Renal cortex interstitium (tissue), 11 donors: Measurements from ENCODE around the gene CPS1. TPM values are rescaled to one million over a fixed set of nuclear protein-coding genes. Genes with fewer than 3 reads are reported as not detected.

ENCODE experiments used
- DNase-seq, 11 donors: peaks; one replicate each; pipeline ENCODE4 v3.0.0-alpha.2; 2013; ENCODE audit warnings: low read depth in 9 of 11, low spot score in 4 of 11; ENCODE audit errors: extremely low read depth in 1 of 11
- polyA plus RNA-seq, 3 donors: library from polyadenylated mRNA; unstranded; fragments of 120-200 nt; gene quantifications; one replicate each; pipeline ENCODE4 v1.2.1, GENCODE V29; 2013; ENCODE audit not compliant: insufficient read length in 3 of 3

CPS1 gene
- polyA plus RNA-seq, 3 donors = 2.4 to 5.4 (median 3.8) TPM

DNA sequence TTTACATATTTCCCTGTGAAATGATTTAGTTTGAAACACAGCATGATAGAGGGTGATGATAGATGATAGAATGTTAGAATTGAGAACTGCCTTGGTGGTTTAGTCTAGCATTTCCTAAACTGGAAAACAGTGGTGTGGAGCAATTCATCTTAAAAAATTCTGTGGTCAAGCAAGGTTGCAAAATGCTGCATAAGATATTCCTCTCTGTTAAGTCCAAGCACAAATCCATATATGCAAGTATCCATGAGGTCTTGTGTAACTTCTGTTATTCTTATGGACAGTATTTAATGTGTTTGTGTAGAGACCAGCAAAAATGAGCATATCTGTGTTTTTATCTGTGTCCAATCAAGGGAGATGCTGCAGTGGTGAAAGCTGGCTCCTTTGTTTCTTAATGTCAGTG lies 30.0 kb downstream of the CPS1 start:
- no peak for DNase-seq

DNA sequence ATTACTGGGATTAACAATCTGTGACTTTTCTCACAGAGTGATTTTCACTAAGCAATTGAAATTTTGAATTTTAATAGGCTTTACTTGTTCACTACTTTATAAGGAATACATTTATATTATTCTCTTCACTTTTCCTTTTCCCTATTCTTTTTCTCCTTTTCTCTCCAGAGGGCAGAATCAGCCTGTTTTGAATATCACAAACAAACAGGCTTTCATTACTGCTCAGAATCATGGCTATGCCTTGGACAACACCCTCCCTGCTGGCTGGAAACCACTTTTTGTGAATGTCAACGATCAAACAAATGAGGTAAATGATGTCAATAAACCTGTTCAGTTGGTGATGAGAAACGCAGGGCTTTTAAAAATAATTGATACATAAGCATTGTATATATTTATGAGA lies 35.3 kb downstream of the CPS1 start:
- no peak for DNase-seq

DNA sequence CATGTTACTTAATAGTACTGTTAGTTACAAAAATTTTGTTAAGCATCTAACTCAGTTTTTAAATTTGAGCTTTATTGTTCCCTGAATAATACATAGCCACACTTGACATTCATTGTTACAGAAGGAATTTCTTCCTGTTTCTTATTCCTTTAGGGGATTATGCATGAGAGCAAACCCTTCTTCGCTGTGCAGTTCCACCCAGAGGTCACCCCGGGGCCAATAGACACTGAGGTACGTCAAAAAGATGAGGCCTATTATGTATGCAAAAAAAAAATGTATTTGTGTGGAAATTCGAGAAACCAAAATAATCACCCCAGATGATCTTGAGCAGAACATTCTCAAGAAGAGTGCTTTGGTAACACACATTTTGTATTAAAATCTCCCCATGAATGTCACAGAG lies 36.3 kb downstream of the CPS1 start:
- no peak for DNase-seq

DNA sequence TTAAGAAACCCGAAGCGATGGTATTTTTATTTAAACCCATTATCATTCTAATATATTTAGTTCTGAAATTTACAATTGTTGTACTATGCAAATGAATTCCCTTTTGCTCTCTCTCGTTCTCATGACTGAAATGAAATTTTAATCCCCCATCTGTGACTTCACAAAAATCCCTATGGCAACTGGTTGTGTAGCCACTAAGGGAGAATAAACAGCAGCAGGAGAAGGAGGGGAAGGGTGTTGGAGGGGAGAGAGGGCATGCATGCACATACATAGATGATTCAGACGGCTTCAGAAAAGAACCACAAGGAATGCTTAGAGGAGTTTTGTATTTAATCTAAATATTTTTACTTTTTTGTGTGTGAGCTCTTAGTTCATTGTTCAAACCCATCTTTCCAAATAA lies 36.8 kb downstream of the CPS1 start:
- DNase-seq = no peak

DNA sequence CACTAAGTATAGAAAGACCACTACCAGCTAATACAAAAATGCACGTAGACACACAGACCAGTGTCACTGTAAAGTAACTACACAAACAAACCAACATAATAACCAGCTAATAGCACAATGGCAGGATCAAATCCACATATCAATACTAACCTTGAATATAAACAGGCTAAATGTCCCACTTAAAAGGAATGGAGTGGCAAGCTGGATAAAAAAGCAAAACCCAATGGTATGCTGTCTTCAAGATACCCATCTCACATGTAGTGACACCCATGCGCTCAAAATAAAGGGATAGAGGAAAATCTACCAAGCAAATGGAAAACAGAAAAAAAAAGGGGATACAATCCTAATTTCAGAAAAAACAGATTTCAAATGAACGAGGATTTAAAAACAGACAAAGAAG lies 41.8 kb downstream of the CPS1 start:
- no peak for DNase-seq

DNA sequence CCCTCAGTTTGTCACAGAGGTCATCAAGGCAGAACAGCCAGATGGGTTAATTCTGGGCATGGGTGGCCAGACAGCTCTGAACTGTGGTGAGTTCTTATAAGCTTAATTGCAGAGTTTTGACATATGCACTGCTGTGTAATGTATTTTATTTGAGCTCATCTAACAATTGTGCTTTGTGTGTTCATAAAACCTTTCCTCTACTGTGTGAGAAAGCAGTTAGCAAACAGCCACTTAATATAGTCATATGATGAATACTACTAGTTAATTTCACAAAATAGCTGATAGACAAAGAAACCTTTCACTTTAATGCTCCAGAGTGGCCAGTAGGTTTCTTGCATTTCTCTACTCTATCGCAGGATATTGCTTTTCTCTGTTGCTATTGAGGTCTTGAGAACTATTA lies 43.1 kb downstream of the CPS1 start:
- DNase-seq = no peak

DNA sequence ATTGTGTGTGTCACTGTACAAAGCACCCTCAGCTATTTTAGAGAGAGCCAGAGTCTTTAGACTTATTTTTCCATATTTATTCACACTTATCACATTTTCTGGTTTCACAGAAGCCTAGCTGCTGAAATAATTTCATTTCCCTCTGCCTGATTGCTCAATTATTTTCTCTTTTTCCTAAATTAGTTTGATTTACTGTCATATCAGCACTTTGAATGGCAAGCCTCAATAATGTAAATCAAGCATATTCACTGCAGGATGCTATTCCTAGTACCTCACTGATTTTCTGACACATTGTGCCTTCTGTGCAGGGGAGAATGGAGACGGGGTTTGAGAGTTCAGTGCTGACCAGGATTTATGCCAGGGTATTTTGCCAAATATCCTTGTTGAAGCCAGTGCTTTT lies 48.3 kb downstream of the CPS1 start:
- DNase-seq = no peak

DNA sequence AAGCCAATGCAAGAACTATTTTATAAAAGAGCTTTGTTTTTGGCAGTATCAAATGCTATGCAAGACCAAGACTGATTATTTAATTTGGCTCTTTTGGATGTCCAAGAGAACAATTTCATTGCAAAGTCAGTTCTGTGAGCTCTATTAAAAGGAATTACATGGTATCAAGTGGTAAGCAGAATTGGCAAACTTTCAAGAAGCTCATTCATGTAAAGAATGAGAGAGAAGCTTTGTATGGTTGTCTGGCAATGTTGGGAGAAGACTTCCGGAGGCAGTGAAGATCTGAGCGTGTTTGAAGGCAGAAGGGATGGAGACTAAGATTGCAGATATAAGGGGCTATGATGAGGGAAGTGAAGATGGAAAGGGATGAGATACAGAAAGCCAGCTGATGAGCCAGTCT lies 49.6 kb downstream of the CPS1 start:
- DNase-seq = no peak

DNA sequence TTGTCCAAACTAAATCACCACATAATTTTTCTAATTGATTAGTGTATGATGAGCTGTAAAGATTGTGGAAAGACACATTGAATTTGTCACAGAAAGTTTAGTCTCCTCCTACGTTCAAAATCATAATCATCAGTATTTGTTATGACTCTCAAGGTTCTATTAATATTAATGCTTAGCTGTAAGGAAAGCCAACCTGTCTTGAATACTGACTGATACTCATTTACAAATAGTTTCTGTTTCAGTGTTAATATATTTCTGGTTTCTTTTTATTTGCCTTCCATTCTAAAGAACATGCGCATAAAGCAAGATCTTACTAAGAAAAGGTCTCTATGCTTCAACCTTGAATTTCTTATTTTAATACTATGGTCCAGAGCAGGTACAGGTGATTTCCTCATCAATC lies 55.1 kb downstream of the CPS1 start:
- no peak for DNase-seq

DNA sequence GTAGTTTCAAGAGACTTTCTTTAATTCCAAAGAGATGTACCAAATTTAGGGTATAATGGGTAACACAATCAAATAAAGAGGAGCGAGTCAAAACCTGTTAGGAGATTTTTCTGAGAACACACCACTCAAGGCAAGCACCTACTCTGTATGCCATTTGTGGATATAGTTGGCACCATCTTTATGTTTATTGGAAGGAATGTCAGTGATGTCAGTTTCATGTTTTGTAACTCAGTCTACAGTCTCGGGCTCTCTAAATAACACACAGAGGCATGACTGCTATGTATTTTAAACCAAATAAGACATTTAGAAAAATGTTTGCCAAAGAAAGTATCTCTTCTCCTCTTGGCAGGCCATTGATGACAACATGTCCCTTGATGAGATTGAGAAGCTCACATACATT lies 59.7 kb downstream of the CPS1 start:
- DNase-seq = no peak

DNA sequence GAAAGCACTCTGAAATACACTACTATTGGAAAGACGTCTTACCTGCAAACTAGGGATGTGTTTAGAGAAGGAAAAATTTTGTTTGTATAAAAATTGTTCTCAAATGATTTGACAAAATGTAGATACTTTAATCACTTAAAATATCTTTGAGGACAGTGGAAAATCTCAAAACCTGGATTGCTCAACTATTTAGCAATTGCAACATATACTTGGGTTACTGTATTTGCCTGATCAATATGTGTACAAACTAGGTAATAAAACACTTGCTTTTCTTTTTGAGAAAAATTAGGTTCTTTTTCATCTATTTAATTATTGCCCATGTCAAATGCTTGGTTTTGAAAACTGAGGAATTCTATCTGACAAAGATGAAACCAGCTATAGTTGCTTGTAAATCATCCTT lies 60.9 kb downstream of the CPS1 start:
- DNase-seq = no peak

DNA sequence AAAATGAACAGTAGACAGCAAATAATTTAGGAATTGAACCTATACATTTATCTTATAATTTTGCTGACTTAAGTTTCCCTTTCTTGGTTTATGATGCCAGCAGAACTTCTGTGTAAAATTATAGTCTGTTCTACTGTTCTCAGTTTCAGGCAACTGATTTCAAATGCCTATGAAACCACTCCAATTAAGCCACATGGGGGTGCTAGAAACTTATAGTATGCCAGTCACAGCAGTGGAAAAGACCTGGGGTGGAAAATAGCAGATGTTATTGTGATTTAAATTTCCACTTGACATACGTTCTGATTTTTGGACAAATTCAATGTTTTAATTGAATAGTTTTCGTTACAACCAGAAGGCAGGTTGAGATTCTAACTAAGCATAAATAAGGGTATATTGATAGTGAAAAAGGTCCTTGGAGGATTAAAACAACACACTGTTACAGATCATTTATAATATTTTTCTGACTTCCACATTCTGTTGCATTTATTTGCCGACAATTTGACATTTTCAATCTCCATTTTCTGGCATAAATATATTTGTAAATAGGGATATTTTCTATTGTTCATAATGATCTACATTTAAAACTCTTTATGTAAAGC lies 61.4 kb downstream of the CPS1 start:
- DNase-seq = peak in 7 of 11 donors; percentile 13 to 62 (median 29)

DNA sequence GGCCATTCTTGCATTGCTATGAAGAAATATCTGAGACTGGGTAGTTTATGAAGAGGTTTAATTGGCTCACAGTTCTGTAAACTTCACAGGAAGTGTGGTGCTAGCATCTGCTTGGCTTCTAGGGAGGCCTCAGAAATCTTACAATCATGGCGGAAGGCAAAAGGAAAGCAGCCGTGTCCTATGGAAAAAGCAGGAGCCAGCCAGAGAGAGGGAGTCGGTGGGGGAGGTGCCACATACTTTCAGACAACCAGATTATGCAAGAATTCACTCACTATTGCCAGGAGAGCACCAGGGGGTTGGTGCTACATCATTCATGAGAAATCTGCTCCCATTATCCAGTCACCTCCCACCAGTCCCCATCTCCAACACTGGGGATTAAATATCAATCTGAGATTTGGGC lies 64.1 kb downstream of the CPS1 start:
- DNase-seq = no peak

DNA sequence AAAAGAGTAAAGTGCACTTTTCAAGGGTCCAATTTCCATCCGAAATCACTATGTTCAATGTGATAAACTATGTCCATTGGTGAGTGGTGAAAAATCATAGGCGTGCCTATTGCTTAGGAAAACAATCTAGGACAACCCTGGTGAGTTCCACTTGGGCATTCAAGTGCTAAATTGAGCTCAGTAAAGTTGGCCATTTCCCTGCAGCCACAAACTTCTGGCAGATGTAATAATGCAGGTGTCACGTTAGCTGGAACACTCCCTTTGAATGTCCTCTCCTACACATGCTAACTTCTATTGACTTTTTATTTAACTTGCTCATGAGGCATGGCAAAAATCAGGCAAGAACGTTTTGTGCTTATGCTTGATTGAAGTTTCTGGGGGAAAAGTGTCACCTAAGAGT lies 67.1 kb downstream of the CPS1 start:
- DNase-seq = peak in 9 of 11 donors; percentile 7 to 59 (median 31)

DNA sequence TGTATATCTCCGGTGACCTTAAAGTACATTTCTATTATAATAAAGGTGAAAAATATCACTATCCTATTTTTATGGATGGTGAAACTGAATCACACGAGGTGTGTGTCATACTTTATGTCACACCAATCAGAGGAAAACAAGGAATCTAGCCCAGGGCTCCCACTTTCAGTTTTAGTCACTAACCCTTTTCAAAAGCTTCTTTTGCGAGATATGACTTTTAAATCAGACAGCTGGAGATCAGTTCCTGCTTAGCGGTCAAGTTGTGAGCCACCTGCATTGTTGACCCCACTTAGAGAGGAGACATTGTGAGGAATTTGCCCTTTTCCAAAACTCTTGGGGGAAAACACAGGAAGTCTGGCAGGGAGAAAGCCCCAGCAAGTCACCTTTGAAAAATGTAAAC lies 70.5 kb downstream of the CPS1 start:
- DNase-seq = no peak

DNA sequence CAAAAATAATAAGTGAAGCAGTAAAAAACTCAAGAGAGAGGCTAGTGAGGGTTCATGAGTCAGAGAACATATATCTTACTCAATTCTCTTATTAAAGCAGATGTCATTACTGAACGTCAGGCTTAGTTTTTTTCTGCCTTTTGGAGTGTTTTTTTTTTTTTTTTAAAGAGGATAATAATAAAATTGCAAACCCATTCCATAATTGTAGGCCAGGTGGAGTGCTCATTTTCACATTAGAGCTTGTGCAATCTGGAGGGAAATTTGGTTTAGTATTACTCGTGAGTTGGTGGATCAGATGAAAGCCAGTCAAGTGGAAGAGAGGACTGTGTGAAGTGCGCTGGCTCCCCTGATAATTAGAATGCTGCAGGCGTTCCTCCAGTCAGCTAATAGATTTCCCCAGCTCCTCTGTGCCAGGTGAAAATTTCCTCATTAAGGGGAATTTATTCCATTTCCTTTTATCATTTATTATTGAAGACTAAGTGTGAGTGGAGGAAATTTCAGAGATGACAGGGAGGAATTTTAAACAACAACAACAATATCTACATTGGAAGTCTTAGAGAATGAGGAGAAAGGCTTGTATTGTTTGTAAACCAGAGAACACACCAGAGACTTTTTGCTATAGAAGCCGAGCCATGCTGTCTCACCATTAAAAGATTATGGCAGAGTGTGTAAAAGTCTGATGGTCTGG lies 74.6 kb downstream of the CPS1 start:
- peak in 1 of 11 donors; percentile 14 for DNase-seq

DNA sequence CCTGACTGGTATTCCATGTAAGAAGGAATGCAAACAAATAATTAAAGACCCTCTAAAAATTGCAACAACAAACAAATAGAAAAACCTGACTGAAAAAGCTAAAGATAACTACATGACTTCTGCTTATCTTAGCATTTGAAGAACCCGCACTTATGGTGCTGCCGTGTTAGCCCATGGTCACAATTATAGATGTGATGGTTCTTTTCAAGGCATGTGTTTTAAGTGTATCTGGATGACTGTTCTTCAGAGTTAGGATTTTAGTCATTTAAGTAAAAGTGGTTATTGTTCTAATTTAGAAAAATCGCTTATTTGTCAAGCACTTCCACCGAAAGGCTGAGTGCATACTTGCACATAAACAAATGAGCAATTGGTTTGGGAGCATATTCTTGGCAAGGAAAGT lies 77.3 kb downstream of the CPS1 start:
- no peak for DNase-seq

DNA sequence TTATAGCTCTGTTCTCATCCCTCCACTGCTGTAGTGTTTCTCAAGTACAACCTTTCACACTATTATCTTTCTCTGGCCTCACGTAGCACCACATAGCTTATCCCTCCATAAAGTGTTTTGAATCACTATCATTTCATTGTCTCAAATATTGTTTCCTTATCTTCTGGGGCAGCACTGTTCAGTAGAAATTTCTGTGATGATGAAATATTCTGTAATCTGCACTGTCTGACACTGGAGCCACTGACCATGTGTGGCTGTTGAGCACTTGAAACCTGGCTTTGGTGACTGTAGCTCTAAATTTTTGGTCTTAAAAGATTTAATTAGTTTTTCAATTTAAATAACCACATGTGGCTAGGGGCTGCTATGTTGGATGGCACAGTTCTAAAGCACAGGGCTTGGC lies 78.9 kb downstream of the CPS1 start:
- no peak for DNase-seq

DNA sequence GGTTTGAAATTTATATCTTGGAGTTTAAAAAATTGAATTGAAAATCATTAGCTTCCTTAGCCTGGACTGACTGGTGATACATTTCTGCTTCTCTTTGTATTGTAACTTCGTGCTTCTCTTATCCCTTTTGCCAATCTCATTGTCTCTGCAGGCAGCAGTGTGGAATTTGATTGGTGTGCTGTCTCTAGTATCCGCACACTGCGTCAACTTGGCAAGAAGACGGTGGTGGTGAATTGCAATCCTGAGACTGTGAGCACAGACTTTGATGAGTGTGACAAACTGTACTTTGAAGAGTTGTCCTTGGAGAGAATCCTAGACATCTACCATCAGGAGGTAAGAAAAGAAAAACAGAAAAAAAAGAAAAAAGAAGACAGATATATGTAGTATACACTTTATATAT lies 85.9 kb downstream of the CPS1 start:
- DNase-seq = no peak

DNA sequence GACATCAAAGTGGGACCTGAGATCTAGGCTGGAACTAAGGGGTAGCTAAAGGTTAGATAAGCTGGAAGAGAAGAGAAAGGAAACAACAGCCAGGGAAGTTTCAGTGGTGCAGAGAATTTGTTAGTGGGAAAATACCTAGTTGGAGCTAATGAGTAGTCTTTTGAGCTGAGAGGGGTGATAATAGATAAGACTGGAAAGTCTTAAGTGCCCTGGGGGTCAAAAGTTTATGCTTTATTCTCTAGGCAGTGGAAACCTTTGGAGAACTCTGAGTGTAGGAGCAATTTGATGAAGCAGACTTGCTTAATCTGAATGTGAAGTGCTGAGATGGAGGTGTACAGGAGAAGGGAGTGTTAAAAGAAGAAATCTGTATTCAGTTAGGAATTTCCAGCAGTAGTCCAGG lies 90.8 kb downstream of the CPS1 start:
- no peak for DNase-seq

DNA sequence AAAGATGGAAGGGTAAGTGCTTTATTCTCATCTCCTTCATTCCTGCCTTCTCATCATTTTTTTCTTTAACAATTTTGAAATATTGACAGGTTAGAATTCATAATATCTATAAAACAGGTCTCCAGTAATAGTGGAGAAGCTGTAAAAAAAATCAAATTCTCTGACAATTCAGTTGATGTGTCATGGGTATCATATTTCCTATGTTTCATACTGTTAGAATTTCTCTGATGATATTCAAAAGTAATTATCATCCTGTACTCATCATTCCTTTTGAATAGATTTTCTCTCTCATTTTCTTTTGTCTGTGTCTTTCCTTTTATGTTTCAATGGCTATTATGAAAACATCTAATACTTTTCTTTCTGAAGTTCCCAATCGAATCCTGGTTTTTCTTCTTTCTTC lies 97.7 kb downstream of the CPS1 start:
- no peak for DNase-seq
